Right atrium auricular region (tissue), 2 donors: ENCODE data around the gene ERBIN. TPM values are rescaled to one million over a fixed set of nuclear protein-coding genes. Genes with fewer than 3 reads are reported as not detected.

Experiments
- DNase-seq: peaks from one replicate; pipeline ENCODE4 v3.0.0-alpha.2; 2019; ENCODE audit warnings: low spot score
- H3K27ac ChIP-seq, 2 donors: fragments of 200-600 bp; sonication (generic); 1 replicate in 1 of 2; 2 replicates in 1 of 2; pipeline ENCODE4 v1.5.1; 2016 to 2019
- H3K27me3 ChIP-seq, 2 donors: fragments of 200-600 bp; sonication (generic); one replicate each; pipeline versions ENCODE4 v1.5.1 to v1.6.0; 2017 to 2019
- H3K36me3 ChIP-seq: fragments of 200-600 bp; sonication (generic); one replicate; pipeline ENCODE4 v1.5.1; 2016
- H3K4me1 ChIP-seq, 2 donors: fragments of 200-600 bp; sonication (generic); one replicate each; pipeline versions ENCODE4 v1.5.1 to v1.6.0; 2017 to 2019
- H3K4me3 ChIP-seq, 2 donors: fragments of 200-600 bp; sonication (generic); 1 replicate in 1 of 2; 2 replicates in 1 of 2; pipeline ENCODE4 v1.5.1; 2017 to 2019; ENCODE audit warnings: mild to moderate bottlenecking in 1 of 2, moderate library complexity in 1 of 2
- H3K9me3 ChIP-seq, 2 donors: fragments of 200-600 bp; sonication (generic); one replicate each; pipeline ENCODE4 v1.5.1; 2019
- total RNA-seq, 2 donors: library from RNA; depleted of rRNA; stranded (reverse); fragments of >200 nt; gene quantifications; one replicate each; pipeline ENCODE4 v1.1.0, GENCODE V29; 2016
- TF ChIP-seq, protein P1 (sequence below), 2 donors: fragments of 200-600 bp; sonication (generic); IDR thresholded peaks; one replicate each; pipeline ENCODE4 v1.5.1; 2019; ENCODE audit warnings: antibody characterized with exemption in 2 of 2

Gene ERBIN
- total RNA-seq, 2 donors from 2014 or later = 33.0 to 38.2 TPM

GRCh38 chr5:65999061-65999723 is 72.8 kb downstream of the ERBIN start:
- Histone ChIP-seq H3K27me3 (no peaks in the 10 kb centered on the region), H3K9me3 (no peaks in the 10 kb centered on the region), H3K4me3 (no peak overlapping the region), H3K36me3 (no peaks in the 10 kb centered on the region), H3K27ac (no peak overlapping the region), H3K4me1 (no peaks in the 10 kb centered on the region)
- TF ChIP-seq, protein P1, sequence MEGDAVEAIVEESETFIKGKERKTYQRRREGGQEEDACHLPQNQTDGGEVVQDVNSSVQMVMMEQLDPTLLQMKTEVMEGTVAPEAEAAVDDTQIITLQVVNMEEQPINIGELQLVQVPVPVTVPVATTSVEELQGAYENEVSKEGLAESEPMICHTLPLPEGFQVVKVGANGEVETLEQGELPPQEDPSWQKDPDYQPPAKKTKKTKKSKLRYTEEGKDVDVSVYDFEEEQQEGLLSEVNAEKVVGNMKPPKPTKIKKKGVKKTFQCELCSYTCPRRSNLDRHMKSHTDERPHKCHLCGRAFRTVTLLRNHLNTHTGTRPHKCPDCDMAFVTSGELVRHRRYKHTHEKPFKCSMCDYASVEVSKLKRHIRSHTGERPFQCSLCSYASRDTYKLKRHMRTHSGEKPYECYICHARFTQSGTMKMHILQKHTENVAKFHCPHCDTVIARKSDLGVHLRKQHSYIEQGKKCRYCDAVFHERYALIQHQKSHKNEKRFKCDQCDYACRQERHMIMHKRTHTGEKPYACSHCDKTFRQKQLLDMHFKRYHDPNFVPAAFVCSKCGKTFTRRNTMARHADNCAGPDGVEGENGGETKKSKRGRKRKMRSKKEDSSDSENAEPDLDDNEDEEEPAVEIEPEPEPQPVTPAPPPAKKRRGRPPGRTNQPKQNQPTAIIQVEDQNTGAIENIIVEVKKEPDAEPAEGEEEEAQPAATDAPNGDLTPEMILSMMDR (IDR thresholded peaks at IDR 0.05) = no peak
- no peak for DNase-seq

- Histone ChIP-seq H3K27me3 (no peaks in the 10 kb centered on the region), H3K36me3 (no peaks in the 10 kb centered on the region), H3K4me3 (no peak overlapping the region), H3K27ac (no peak overlapping the region), H3K4me1 (no peaks in the 10 kb centered on the region), H3K9me3 (no peaks in the 10 kb centered on the region)
- no peak for DNase-seq
- TF ChIP-seq, protein P1 (IDR thresholded peaks at IDR 0.05) = no peak
Observed at GRCh38 chr5:66001952-66002351, 75.6 kb downstream of the ERBIN start.

- DNase-seq = no peak
- TF ChIP-seq, protein P1 (IDR thresholded peaks at IDR 0.05) = no peak
- Histone ChIP-seq H3K36me3 (no peaks in the 10 kb centered on the region), H3K4me3 (no peak overlapping the region), H3K4me1 (no peaks in the 10 kb centered on the region), H3K27me3 (no peaks in the 10 kb centered on the region), H3K27ac (no peak overlapping the region), H3K9me3 (no peaks in the 10 kb centered on the region)
Observed at GRCh38 chr5:66002415-66002814, 76.0 kb downstream of the ERBIN start.

DNA sequence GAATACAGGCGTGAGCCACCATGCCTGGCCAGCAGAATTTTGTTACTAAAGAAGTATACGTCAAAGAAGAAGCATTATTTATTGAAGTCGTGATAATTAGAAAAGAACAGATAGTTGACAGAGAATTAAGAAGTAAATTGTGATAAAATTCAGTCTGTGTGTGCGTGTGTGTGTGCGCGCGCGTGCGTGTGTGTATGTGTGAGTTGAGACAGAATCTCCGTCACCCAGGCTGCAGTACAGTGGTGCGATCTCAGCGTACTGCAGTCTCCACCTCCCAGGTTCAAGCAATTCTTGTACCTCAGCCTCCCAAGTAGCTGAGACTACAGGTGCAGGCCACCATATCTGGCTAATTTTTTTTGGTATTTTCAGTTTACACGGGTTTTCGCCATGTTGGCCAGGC is 77.8 kb downstream of the ERBIN start:
- Histone ChIP-seq H3K9me3 (no peaks in the 10 kb centered on the region), H3K4me1 (no peaks in the 10 kb centered on the region), H3K4me3 (no peak overlapping the region), H3K36me3 (no peaks in the 10 kb centered on the region), H3K27me3 (no peaks in the 10 kb centered on the region), H3K27ac (no peak overlapping the region)
- TF ChIP-seq, protein P1 (IDR thresholded peaks at IDR 0.05) = no peak
- no peak for DNase-seq

- Histone ChIP-seq H3K27me3 (no peaks in the 10 kb centered on the region), H3K4me3 (no peak overlapping the region), H3K9me3 (no peaks in the 10 kb centered on the region), H3K4me1 (peaks cover 0 to 2% of the 10 kb centered on the region in 2 donors), H3K36me3 (no peaks in the 10 kb centered on the region), H3K27ac (no peak overlapping the region)
- no peak for DNase-seq
- TF ChIP-seq, protein P1 (IDR thresholded peaks at IDR 0.05) = no peak
Observed at GRCh38 chr5:66009277-66009676, 82.9 kb downstream of the ERBIN start.

DNA sequence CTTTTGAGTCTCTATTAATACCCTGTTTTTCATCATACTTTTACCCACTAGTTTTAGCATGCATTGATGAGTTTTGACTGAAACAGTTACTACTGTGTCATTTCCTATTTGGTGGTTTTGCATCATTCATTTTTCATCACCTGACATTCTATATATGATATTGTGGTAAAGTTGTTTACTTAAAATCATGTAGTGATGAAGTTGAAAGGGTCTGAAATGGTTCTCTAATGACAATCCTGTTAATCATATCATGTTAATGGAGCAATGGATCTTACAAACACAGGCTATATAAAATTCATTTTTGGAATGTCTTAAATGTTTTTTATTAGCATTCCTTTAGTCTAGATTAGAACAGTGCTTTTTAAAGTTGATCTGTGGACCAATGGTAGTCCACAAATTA is 84.1 kb downstream of the ERBIN start:
- Histone ChIP-seq H3K9me3 (no peaks in the 10 kb centered on the region), H3K4me3 (no peak overlapping the region), H3K27me3 (no peaks in the 10 kb centered on the region), H3K4me1 (peaks cover 0 to 2% of the 10 kb centered on the region in 2 donors), H3K36me3 (no peaks in the 10 kb centered on the region), H3K27ac (no peak overlapping the region)
- TF ChIP-seq, protein P1 (IDR thresholded peaks at IDR 0.05) = no peak
- DNase-seq = no peak
